ENCODE results near the gene ZEB2. TPM values are rescaled to one million over a fixed set of nuclear protein-coding genes. Genes with fewer than 3 reads are reported as not detected.

ZEB2 gene
- total and polyA plus RNA-seq, 2 of the 8 experiments (the other 6 are each of a cell fraction or from before 2014, with no cell fraction given), result 0.38 TPM; not detected in 1

DNA sequence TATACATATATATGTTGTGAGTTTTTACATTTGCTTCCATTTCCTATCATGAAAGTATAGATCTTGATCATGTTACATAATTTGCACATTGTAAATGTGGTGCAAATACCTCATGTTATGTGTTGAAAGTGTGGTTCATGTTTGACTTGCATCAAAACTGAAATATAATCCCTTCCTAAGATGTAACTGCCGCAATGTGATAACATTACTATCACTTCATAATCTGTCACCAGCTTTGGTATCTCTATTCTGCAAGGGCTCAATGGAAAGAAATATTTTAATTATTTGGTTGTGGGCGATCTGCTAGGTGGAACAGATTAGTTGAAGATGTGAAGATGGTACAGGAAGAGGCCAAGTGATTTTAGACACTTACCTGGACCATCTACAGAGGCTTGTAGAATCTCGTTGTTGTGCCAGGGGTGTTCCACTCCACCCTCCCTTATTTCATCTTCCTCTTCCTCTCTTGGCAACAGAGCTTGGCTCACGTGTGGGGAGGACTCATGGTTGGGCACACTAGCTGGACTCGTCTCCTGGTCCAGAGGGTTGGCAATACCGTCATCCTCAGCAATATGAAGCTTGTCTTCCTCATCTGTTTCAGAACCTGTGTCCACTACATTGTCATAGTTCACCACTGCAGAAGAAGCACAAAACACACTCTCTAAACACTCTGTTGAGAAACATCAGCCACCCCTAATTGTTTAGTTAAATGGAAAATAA, 90.4 kb downstream of the ZEB2 start:
- no peaks in the 10 kb centered on the region for H4K20me1 ChIP-seq (replicated peaks in 1 of 2; ENCODE audit: control insufficient read depth in 1 of 2, insufficient read depth in 2 of 2, low read length in 2 of 2)
- no peaks in the 10 kb centered on the region for H3K9me3 ChIP-seq (ENCODE audit: insufficient read depth in 2 of 2, low read depth in 1 of 2, low read length in 1 of 2)
- H2BK15ac ChIP-seq (ENCODE audit: low read length), result no peak overlapping the region
- 0 out of 2 replicates have a peak overlapping the region, but pooled peaks have one; percentile 20 for H2BK12ac ChIP-seq (ENCODE audit: low read depth, low read length)
- no peak overlapping the region for H2BK20ac ChIP-seq (ENCODE audit: low read length)
- H3K27ac ChIP-seq (ENCODE audit: low read depth, low read length), result no peak overlapping the region
- H4K91ac ChIP-seq (replicated peaks; ENCODE audit: insufficient read length, low read length), result peak overlapping the region; percentile 68
- no peak overlapping the region for H2BK5ac ChIP-seq (ENCODE audit: low read depth, low read length)
- no peak overlapping the region for H2AFZ ChIP-seq (ENCODE audit: low read length)
- no peaks in the 10 kb centered on the region; a peak in 1 of 8 replicates for H3K36me3 ChIP-seq (ENCODE audit: control insufficient read depth in 2 of 4, insufficient read depth in 4 of 4, low read length in 3 of 4)
- WGBS, 2 experiments (ENCODE audit: extremely low coverage in 1 of 2, insufficient coverage in 1 of 2, insufficient read length in 1 of 2, insufficient replicate concordance in 2 of 2, low coverage in 1 of 2, low lambda C conversion rate in 2 of 2, missing lambda C conversion rate in 1 of 2), result 91% methylated on average over 6 of the region's 6 CpGs; no CpG with 5 or more reads in 1 of the 2 experiments
- H3K56ac ChIP-seq (replicated peaks; ENCODE audit: insufficient read length, low read depth, low read length), result no peak overlapping the region
- ChIA-PET CTCF (ENCODE audit: partially characterized antibody) (interaction anchor here (0.5 to 1.5 kb wide), 3 partner anchors 20 to 324 kb away, joined by 3 to 7 read pairs (median 3); no protein-coding TSS in a partner anchor), POLR2A (ENCODE audit: partially characterized antibody) (interaction anchor here (1.9 kb wide), 1 partner anchor 15 kb away, joined by 5 read pairs; no protein-coding TSS in a partner anchor)
- no peak overlapping the region for H3K9ac ChIP-seq (replicated peaks in 1 of 4; ENCODE audit: extremely low read depth in 1 of 4, low read depth in 3 of 4, low read length in 3 of 4)
- no peak overlapping the region for H4K5ac ChIP-seq (ENCODE audit: insufficient read length, low read depth, low read length)
- no peaks in the 10 kb centered on the region for H3K27me3 ChIP-seq (replicated peaks in 1 of 4; ENCODE audit: control insufficient read depth in 3 of 4, extremely low read depth in 1 of 4, insufficient read depth in 3 of 4, low read length in 3 of 4)
- H3K79me1 ChIP-seq (ENCODE audit: low read depth, low read length), result no peaks in the 10 kb centered on the region
- H3K4ac ChIP-seq (replicated peaks; ENCODE audit: insufficient read length, low read depth, low read length), result no peak overlapping the region
- H3K4me2 ChIP-seq (ENCODE audit: insufficient read depth in 1 of 2, low read depth in 2 of 2, low read length in 2 of 2), result no peak overlapping the region
- H3K18ac ChIP-seq (ENCODE audit: extremely low read depth, low read length), result no peak overlapping the region; the same call in 1 of the 2 replicates
- no peaks in the 10 kb centered on the region for H3K23me2 ChIP-seq (ENCODE audit: low read depth, low read length)
- H3K23ac ChIP-seq (ENCODE audit: insufficient read length), result no peak overlapping the region
- TF ChIP-seq SP4 (IDR thresholded peaks at IDR 0.05; ENCODE audit: low read length), result no peak
- no peak for TF ChIP-seq KDM5A (IDR thresholded peaks at IDR 0.05; ENCODE audit: low read length)
- no peak for TF ChIP-seq YY1 (IDR thresholded peaks at IDR 0.05; ENCODE audit: low read depth, low read length)
- no peak for TF ChIP-seq SIX5 (IDR thresholded peaks at IDR 0.05; ENCODE audit: low read depth, low read length)
- TF ChIP-seq KDM4A (IDR thresholded peaks at IDR 0.05; ENCODE audit: low read depth, low read length, severe bottlenecking), result no peak
- TF ChIP-seq, protein P1, sequence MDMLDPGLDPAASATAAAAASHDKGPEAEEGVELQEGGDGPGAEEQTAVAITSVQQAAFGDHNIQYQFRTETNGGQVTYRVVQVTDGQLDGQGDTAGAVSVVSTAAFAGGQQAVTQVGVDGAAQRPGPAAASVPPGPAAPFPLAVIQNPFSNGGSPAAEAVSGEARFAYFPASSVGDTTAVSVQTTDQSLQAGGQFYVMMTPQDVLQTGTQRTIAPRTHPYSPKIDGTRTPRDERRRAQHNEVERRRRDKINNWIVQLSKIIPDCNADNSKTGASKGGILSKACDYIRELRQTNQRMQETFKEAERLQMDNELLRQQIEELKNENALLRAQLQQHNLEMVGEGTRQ (IDR thresholded peaks at IDR 0.05; ENCODE audit: low read length), result no peak
- no peak for TF ChIP-seq RBBP5 (IDR thresholded peaks at IDR 0.05; ENCODE audit: borderline replicate concordance, low read depth, low read length)
- TF ChIP-seq GTF2F1 (IDR thresholded peaks at IDR 0.05; ENCODE audit: borderline replicate concordance, low read depth, low read length), result no peak
- TF ChIP-seq GABPA (IDR thresholded peaks at IDR 0.05; ENCODE audit: borderline replicate concordance, insufficient read depth, low read length), result no peak
- no peak for TF ChIP-seq RFX5 (IDR thresholded peaks at IDR 0.05; ENCODE audit: borderline replicate concordance, low read depth, low read length)
- no peak overlapping the region for H2BK120ac ChIP-seq (replicated peaks; ENCODE audit: low read depth, low read length)
- FAIRE-seq (no peak), DNase-seq (ENCODE audit: low read depth in 1 of 2, low spot score in 2 of 2) (no peak)
- no peak overlapping the region for H4K8ac ChIP-seq (ENCODE audit: extremely low read depth, insufficient read depth, low read length)
- no peak overlapping the region for H3K4me3 ChIP-seq (ENCODE audit: extremely low read depth in 1 of 4, insufficient read depth in 2 of 4, low read depth in 3 of 4, low read length in 4 of 4)
- H3K14ac ChIP-seq (ENCODE audit: insufficient read length), result no peak overlapping the region
- H3K79me2 ChIP-seq (ENCODE audit: control insufficient read depth in 1 of 2, insufficient read depth in 2 of 2, low read length in 2 of 2), result no peaks in the 10 kb centered on the region
- 0 out of 2 replicates have a peak overlapping the region, but pooled peaks have one; percentile 32 for H2AK5ac ChIP-seq (ENCODE audit: low read depth, low read length)
- peaks cover 0 to 10% (median 6%) of the 10 kb centered on the region in 4 experiments; a peak in 4 of 7 replicates for H3K4me1 ChIP-seq (replicated peaks in 1 of 4; ENCODE audit: control insufficient read depth in 3 of 4, insufficient read depth in 4 of 4, low read length in 3 of 4)
